Endothelial cell of umbilical vein (primary cell): ENCODE results near the gene JDP2. TPM values are rescaled to one million over a fixed set of nuclear protein-coding genes. Genes with fewer than 3 reads are reported as not detected.

Source experiments
- BruUV-seq: library from RNA; stranded (reverse); fragments of 400-500 nt; replicated peaks from 2 replicates; lab custom pipeline; 2021; lab: Mats Ljungman, UMichigan
- CTCF ChIA-PET: fragments of 300-600, 350-600 bp; sonication (Branson Sonifier 250); formaldehyde crosslinking; loops from one replicate; lab custom pipeline; 2021; ENCODE audit warnings: antibody characterized with exemption, inconsistent platforms; lab: Charles Lee
- POLR2A ChIA-PET: fragments of 300-600, 350-600 bp; sonication (Branson Sonifier 250); formaldehyde crosslinking; loops from one replicate; lab custom pipeline; 2021; ENCODE audit warnings: antibody characterized with exemption, inconsistent platforms; lab: Charles Lee
- DNase-seq: peaks from one replicate; pipeline ENCODE4 v3.0.0-alpha.2; 2011; ENCODE audit warnings: low read depth, low spot score
- FAIRE-seq: peaks from 2 replicates; lab custom pipeline; 2011; peaks lifted over from hg19 to GRCh38; lab: Jason Lieb, UNC
- H2AFZ ChIP-seq: 2 replicates; pipeline ENCODE4 v1.6.0; 2012; ENCODE audit warnings: low read depth, low read length, control low read depth, inconsistent platforms
- H3K27ac ChIP-seq: 2 replicates; pipeline ENCODE4 v1.5.1; 2011; ENCODE audit warnings: low read depth, mild to moderate bottlenecking, control low read depth, low read length, moderate library complexity; ENCODE audit not compliant: insufficient read depth
- H3K27me3 ChIP-seq, 2 experiments: 2 replicates each; pipeline versions ENCODE4 v1.6.0 to v1.6.1; 2011; ENCODE audit warnings: low read length in 2 of 2, mixed read lengths in 1 of 2; ENCODE audit not compliant: control insufficient read depth in 2 of 2, insufficient read depth in 2 of 2
- H3K36me3 ChIP-seq, 2 experiments: 2 replicates in 1 of 2; 3 replicates in 1 of 2; pipeline ENCODE4 v1.5.1; 2011; ENCODE audit warnings: low read length in 2 of 2, mild to moderate bottlenecking in 1 of 2, moderate library complexity in 1 of 2; ENCODE audit not compliant: control insufficient read depth in 2 of 2, insufficient read depth in 2 of 2; ENCODE audit errors: extremely low read depth in 1 of 2
- H3K4me1 ChIP-seq: 3 replicates; pipeline ENCODE4 v1.5.1; 2011; ENCODE audit warnings: mild to moderate bottlenecking, low read length; ENCODE audit not compliant: control insufficient read depth, insufficient read depth; ENCODE audit errors: extremely low read depth
- H3K4me2 ChIP-seq: 2 replicates; pipeline ENCODE4 v1.6.1; 2011; ENCODE audit warnings: low read length, control low read depth, mixed read lengths; ENCODE audit not compliant: insufficient read depth
- H3K4me3 ChIP-seq, 3 experiments: fragments of 200-600 bp in 1 of 3; sonication (generic), shearing (Covaris generic) in 1 of 3; replicated peaks in 1 of 3; 2 replicates each; pipeline ENCODE4 v1.5.1; 2011 to 2016; ENCODE audit warnings: control low read depth in 3 of 3, low read length in 3 of 3, mild to moderate bottlenecking in 2 of 3, inconsistent platforms in 1 of 3, low read depth in 1 of 3, moderate library complexity in 1 of 3; ENCODE audit not compliant: insufficient read depth in 1 of 3
- H3K79me2 ChIP-seq: 2 replicates; pipeline ENCODE4 v1.6.0; 2012; ENCODE audit warnings: low read length, inconsistent platforms; ENCODE audit not compliant: control insufficient read depth, insufficient read depth
- H3K9ac ChIP-seq: replicated peaks from 2 replicates; pipeline ENCODE3; 2011; ENCODE audit warnings: low read length, control low read depth; ENCODE audit not compliant: insufficient read depth; ENCODE audit errors: extremely low read depth
- H3K9me1 ChIP-seq: replicated peaks from 3 replicates; pipeline ENCODE4 v1.6.0; 2011; ENCODE audit warnings: mild to moderate bottlenecking, low read length; ENCODE audit not compliant: control insufficient read depth, insufficient read depth; ENCODE audit errors: extremely low read depth
- H3K9me3 ChIP-seq: replicated peaks from 2 replicates; pipeline ENCODE4 v1.5.1; 2012; ENCODE audit warnings: low read length, inconsistent platforms; ENCODE audit not compliant: control insufficient read depth, insufficient read depth
- H4K20me1 ChIP-seq: replicated peaks from 2 replicates; pipeline ENCODE3; 2011; ENCODE audit warnings: mild to moderate bottlenecking, low read length; ENCODE audit not compliant: control insufficient read depth, insufficient read depth; ENCODE audit errors: extremely low read depth
- CTCF ChIP-seq, 2 donors: IDR thresholded peaks; 1 replicate in 1 of 2; 2 replicates in 1 of 2; pipeline ENCODE4 v1.5.1; 2011; ENCODE audit warnings: low read length in 2 of 2, mild to moderate bottlenecking in 2 of 2, moderate library complexity in 2 of 2, control low read depth in 1 of 2, inconsistent platforms in 1 of 2, low read depth in 1 of 2; ENCODE audit not compliant: insufficient read depth in 1 of 2; ENCODE audit errors: extremely low read depth in 1 of 2
- EZH2 ChIP-seq: IDR thresholded peaks from 2 replicates; pipeline ENCODE4 v1.6.1; 2012; ENCODE audit warnings: borderline replicate concordance, low read depth, mild to moderate bottlenecking, moderate library complexity, low read length, inconsistent platforms; ENCODE audit not compliant: severe bottlenecking
- FOS ChIP-seq: IDR thresholded peaks from 2 replicates; pipeline ENCODE4 v1.6.1; 2011; ENCODE audit warnings: mild to moderate bottlenecking, low read length, moderate library complexity, borderline replicate concordance; ENCODE audit not compliant: insufficient read depth
- JUN ChIP-seq: IDR thresholded peaks from 2 replicates; pipeline ENCODE4 v1.6.1; 2011; ENCODE audit warnings: borderline replicate concordance, low read depth; ENCODE audit not compliant: insufficient read length, insufficient read depth
- MAX ChIP-seq: IDR thresholded peaks from 2 replicates; pipeline ENCODE4 v1.6.1; 2011; ENCODE audit not compliant: insufficient read depth, insufficient read length
- MYC ChIP-seq: IDR thresholded peaks from one replicate; pipeline ENCODE4 v1.6.1; 2011; ENCODE audit warnings: mild to moderate bottlenecking, low read depth, low read length
- dilution Hi-C: fragments of 300-500 bp; cut with MboI; formaldehyde crosslinking; loops from one replicate; pipeline ENCODE4 v1.15.0; 2019; ENCODE audit warnings: low sequenced_read_pairs; ENCODE audit not compliant: extremely low pct_ligation_motif_present
- intact Hi-C: fragments of 100-400 bp; cut with micrococcal nuclease; formaldehyde crosslinking; loops from one replicate; pipeline ENCODE4 v1.10.0; 2022
- polyA plus RNA-seq, 4 experiments: library from polyadenylated mRNA; depleted of rRNA in 3 of 4; stranded (reverse) in 3 of 4; unstranded in 1 of 4; fragments of >200 nt; gene quantifications; 2 replicates each; pipeline versions ENCODE4 v1.2.1 to v1.2.3, GENCODE V29; 2011 to 2012; ENCODE audit warnings: missing spikeins in 1 of 4
- total RNA-seq: library from RNA; stranded (reverse); gene quantifications from 2 replicates; pipeline ENCODE4 v1.2.3, GENCODE V29; 2021

JDP2 gene
- total and polyA plus RNA-seq, 2 donors (not counting 3 experiments of a cell fraction or from before 2014, with no cell fraction given), result 3.2 to 10.6 TPM

DNA sequence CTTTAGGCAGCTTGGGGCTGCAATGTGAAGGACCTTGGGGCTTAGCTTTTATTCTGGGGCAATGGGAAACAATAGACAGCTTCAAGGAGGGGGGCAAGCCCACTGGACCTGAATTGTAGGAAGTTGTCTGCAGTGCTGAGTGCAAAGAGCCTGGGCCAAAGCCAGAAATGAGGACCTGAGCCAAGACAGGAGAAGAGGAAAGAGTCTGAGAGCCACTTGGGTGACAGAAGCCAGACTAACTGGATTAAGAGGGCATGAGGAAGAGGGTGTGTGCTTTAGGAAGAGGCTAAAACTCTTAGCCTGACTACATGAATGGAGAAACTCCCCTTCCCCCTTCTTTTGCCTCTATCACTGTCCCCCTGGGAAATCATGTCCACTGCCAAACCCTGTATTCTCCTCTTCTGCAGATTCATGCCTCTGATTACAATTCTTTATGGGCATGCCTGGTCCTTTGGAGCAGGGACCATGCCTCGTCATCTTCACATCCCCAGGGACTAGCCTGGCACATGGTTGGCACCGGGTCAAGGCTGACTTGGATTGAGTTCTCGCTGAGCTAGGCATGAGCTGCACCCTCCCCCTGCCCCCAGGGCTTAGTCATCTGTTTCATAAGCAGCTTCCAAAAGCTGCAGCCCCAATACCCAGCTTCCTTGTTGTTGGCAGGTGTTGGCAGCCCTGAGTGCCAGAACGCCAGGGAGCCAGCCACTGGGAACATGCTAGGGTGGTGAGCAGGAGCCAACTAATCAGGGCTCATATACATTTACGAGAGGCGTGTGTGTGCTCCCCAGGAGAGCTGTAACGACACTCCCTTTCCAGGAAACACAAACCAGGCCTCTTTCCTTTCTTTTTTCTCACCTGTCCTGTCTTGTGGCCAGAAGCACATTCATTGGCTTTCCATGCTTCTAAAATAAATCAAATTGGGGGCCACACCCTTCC, 27.7 kb upstream of the JDP2 start:
- Histone ChIP-seq H3K4me3 (no peak overlapping the region), H3K36me3 (no peaks in the 10 kb centered on the region), H2AFZ (no peak overlapping the region), H3K9ac (no peak overlapping the region), H3K9me3 (no peaks in the 10 kb centered on the region), H3K27ac (no peak overlapping the region), H3K79me2 (no peaks in the 10 kb centered on the region), H4K20me1 (no peaks in the 10 kb centered on the region), H3K27me3 (peaks cover 8 to 27% of the 10 kb centered on the region in 2 experiments), H3K9me1 (no peaks in the 10 kb centered on the region), H3K4me2 (no peak overlapping the region), H3K4me1 (no peaks in the 10 kb centered on the region)
- FAIRE-seq, result no peak
- peak; percentile 49 for DNase-seq
- dilution Hi-C loops (no loop called here), intact Hi-C loops (no loop called here)
- TF ChIP-seq CTCF (IDR thresholded peaks at IDR 0.05; ENCODE audit: extremely low read depth in 1 of 2, insufficient read depth in 1 of 2, low read depth in 1 of 2, low read length in 2 of 2) (no peak), EZH2 (no peak), JUN (no peak), FOS (no peak), MAX (no peak), MYC (no peak)
- no TSS peak for BruUV-seq
- ChIA-PET POLR2A (no interaction called here), CTCF (interaction anchor here (1.6 kb wide), 1 partner anchor 9 kb away, joined by 4 read pairs; no protein-coding TSS in a partner anchor)
